Naive thymus-derived CD8-positive, alpha-beta T cell (primary cell): ENCODE results near the gene ARID1B. TPM values are rescaled to one million over a fixed set of nuclear protein-coding genes. Genes with fewer than 3 reads are reported as not detected.

Source experiments
- ATAC-seq, 2 donors: fragments of 150-1000 bp; cut with Tn5 transposase in 1 of 2; sonication (Bioruptor Pico), chemical (Tn5 transposase) in 1 of 2; 1 replicate in 1 of 2; 2 replicates in 1 of 2; pipeline ENCODE4 v1.10.0; 2021; ENCODE audit warnings: mild to moderate bottlenecking in 2 of 2, moderate library complexity in 2 of 2
- POLR2A ChIA-PET: fragments of 350-600 bp; sonication (Branson Sonifier 250); formaldehyde crosslinking; loops from one replicate; lab custom pipeline; 2021; ENCODE audit warnings: antibody characterized with exemption; lab: Charles Lee
- DNase-seq, 10 donors: peaks; one replicate each; pipeline versions ENCODE4 v3.0.0 to v3.0.0-alpha.2; 2020 to 2022
- H3K27ac Mint-ChIP-seq, 10 donors: one replicate each; pipeline ENCODE4 v1.8.0; 2020 to 2022; ENCODE audit warnings: mild to moderate bottlenecking in 10 of 10, mixed read lengths in 10 of 10, moderate library complexity in 4 of 10, inconsistent platforms in 1 of 10
- H3K27me3 Mint-ChIP-seq, 5 donors: one replicate each; pipeline ENCODE4 v1.8.0; 2021 to 2022; ENCODE audit warnings: mixed read lengths in 5 of 5
- H3K36me3 Mint-ChIP-seq, 3 donors: one replicate each; pipeline ENCODE4 v1.8.0; 2020 to 2022; ENCODE audit warnings: mixed read lengths in 3 of 3, mild to moderate bottlenecking in 2 of 3, inconsistent platforms in 1 of 3
- H3K4me1 Mint-ChIP-seq, 4 donors: one replicate each; pipeline ENCODE4 v1.8.0; 2021 to 2022; ENCODE audit warnings: mixed read lengths in 4 of 4
- H3K4me3 Mint-ChIP-seq, 10 donors: one replicate each; pipeline ENCODE4 v1.8.0; 2020 to 2022; ENCODE audit warnings: mild to moderate bottlenecking in 10 of 10, mixed read lengths in 10 of 10, moderate library complexity in 6 of 10, inconsistent platforms in 1 of 10
- H3K9me3 Mint-ChIP-seq, 9 donors: one replicate each; pipeline ENCODE4 v1.8.0; 2020 to 2022; ENCODE audit warnings: mixed read lengths in 9 of 9, mild to moderate bottlenecking in 3 of 9, inconsistent platforms in 1 of 9, moderate library complexity in 1 of 9
- polyA plus RNA-seq, 3 donors: library from polyadenylated mRNA; unstranded; fragments of 300-500 nt; fragmentation: Illumina TruSeq; gene quantifications; one replicate each; pipeline ENCODE4 v1.2.3, GENCODE V29; 2021
- total RNA-seq, 8 experiments: library from RNA in 2 of 8; stranded (reverse) in 2 of 8; gene quantifications; one replicate each; pipeline ENCODE4 v1.2.3 and lab custom pipeline; 2021 to 2026

Gene ARID1B
- total and polyA plus RNA-seq, 5 experiments from 2014 or later, result 9.0 to 122 (median 18.6) TPM

- no peak for ATAC-seq
- POLR2A ChIA-PET, result no interaction called here
- Mint-ChIP-seq H3K36me3 (peaks cover 5 to 41% (median 14%) of the 10 kb centered on the region in 3 donors), H3K27ac (peak overlapping the region in 1 of 10 donors; percentile 24), H3K4me1 (peaks cover 0 to 10% (median 4%) of the 10 kb centered on the region in 4 donors), H3K9me3 (no peaks in the 10 kb centered on the region), H3K27me3 (no peaks in the 10 kb centered on the region), H3K4me3 (no peak overlapping the region)
- no peak for DNase-seq
Measured at GRCh38 chr6:157163434-157164159, 386.4 kb downstream of the ARID1B start.

- no peak for ATAC-seq
- H3K36me3 Mint-ChIP-seq, result peaks cover 5 to 52% (median 19%) of the 10 kb centered on the region in 3 donors
- no peaks in the 10 kb centered on the region for H3K27me3 Mint-ChIP-seq
- H3K27ac Mint-ChIP-seq, result peak overlapping the region in 1 of 10 donors; percentile 67
- H3K4me3 Mint-ChIP-seq, result no peak overlapping the region
- DNase-seq, result no peak
- no peaks in the 10 kb centered on the region for H3K9me3 Mint-ChIP-seq
- H3K4me1 Mint-ChIP-seq, result peaks cover 0 to 10% (median 4%) of the 10 kb centered on the region in 4 donors
- POLR2A ChIA-PET, result no interaction called here
Measured at GRCh38 chr6:157164972-157165371, 387.8 kb downstream of the ARID1B start.

- H3K4me1 Mint-ChIP-seq, result peaks cover 0 to 9% (median 3%) of the 10 kb centered on the region in 4 donors
- no peak overlapping the region for H3K4me3 Mint-ChIP-seq
- ATAC-seq (no peak), DNase-seq (no peak)
- no peaks in the 10 kb centered on the region for H3K27me3 Mint-ChIP-seq
- peaks cover 0 to 51% (median 19%) of the 10 kb centered on the region in 3 donors for H3K36me3 Mint-ChIP-seq
- H3K27ac Mint-ChIP-seq, result peak overlapping the region in 1 of 10 donors; percentile 1
- POLR2A ChIA-PET, result no interaction called here
- H3K9me3 Mint-ChIP-seq, result no peaks in the 10 kb centered on the region
Measured at GRCh38 chr6:157166784-157167183, 389.6 kb downstream of the ARID1B start.

GRCh38 chr6:157167837-157168236 lies 390.7 kb downstream of the ARID1B start:
- H3K36me3 Mint-ChIP-seq, result peaks cover 0 to 57% (median 19%) of the 10 kb centered on the region in 3 donors
- H3K4me3 Mint-ChIP-seq, result no peak overlapping the region
- H3K9me3 Mint-ChIP-seq, result no peaks in the 10 kb centered on the region
- no peaks in the 10 kb centered on the region for H3K27me3 Mint-ChIP-seq
- no peak for DNase-seq
- peak overlapping the region in 1 of 10 donors; percentile 63 for H3K27ac Mint-ChIP-seq
- POLR2A ChIA-PET, result no interaction called here
- H3K4me1 Mint-ChIP-seq, result peaks cover 3 to 6% (median 5%) of the 10 kb centered on the region in 4 donors
- ATAC-seq, result no peak

GRCh38 chr6:157168471-157168870 lies 391.3 kb downstream of the ARID1B start:
- Mint-ChIP-seq H3K4me3 (no peak overlapping the region), H3K27ac (no peak overlapping the region), H3K4me1 (peaks cover 3 to 6% (median 6%) of the 10 kb centered on the region in 4 donors), H3K36me3 (peaks cover 0 to 58% (median 19%) of the 10 kb centered on the region in 3 donors), H3K9me3 (no peaks in the 10 kb centered on the region), H3K27me3 (no peaks in the 10 kb centered on the region)
- ATAC-seq, result no peak
- POLR2A ChIA-PET, result no interaction called here
- DNase-seq, result no peak

GRCh38 chr6:157169226-157169625 lies 392.0 kb downstream of the ARID1B start:
- no peak for DNase-seq
- Mint-ChIP-seq H3K27me3 (no peaks in the 10 kb centered on the region), H3K4me3 (no peak overlapping the region), H3K9me3 (no peaks in the 10 kb centered on the region), H3K4me1 (peaks cover 2 to 6% (median 6%) of the 10 kb centered on the region in 4 donors), H3K36me3 (peaks cover 0 to 61% (median 24%) of the 10 kb centered on the region in 3 donors), H3K27ac (no peak overlapping the region)
- ATAC-seq, result no peak
- POLR2A ChIA-PET, result no interaction called here

- POLR2A ChIA-PET, result no interaction called here
- no peak overlapping the region for H3K4me3 Mint-ChIP-seq
Measured at GRCh38 chr6:157169656-157170055, 392.5 kb downstream of the ARID1B start.

GRCh38 chr6:157170535-157170934 lies 393.4 kb downstream of the ARID1B start:
- POLR2A ChIA-PET, result no interaction called here
- no peaks in the 10 kb centered on the region for H3K9me3 Mint-ChIP-seq
- H3K4me1 Mint-ChIP-seq, result peaks cover 2 to 6% (median 6%) of the 10 kb centered on the region in 4 donors
- no peak for DNase-seq
- H3K36me3 Mint-ChIP-seq, result peaks cover 0 to 67% (median 25%) of the 10 kb centered on the region in 3 donors
- H3K27ac Mint-ChIP-seq, result no peak overlapping the region
- no peak for ATAC-seq
- no peaks in the 10 kb centered on the region for H3K27me3 Mint-ChIP-seq
- H3K4me3 Mint-ChIP-seq, result no peak overlapping the region

More at GRCh38 chr6:157169656-157170055, 392.5 kb downstream of the ARID1B start:
- Mint-ChIP-seq H3K9me3 (no peaks in the 10 kb centered on the region), H3K36me3 (peaks cover 0 to 64% (median 25%) of the 10 kb centered on the region in 3 donors), H3K4me1 (peaks cover 2 to 6% (median 6%) of the 10 kb centered on the region in 4 donors), H3K27ac (peak overlapping the region in 1 of 10 donors; percentile 43), H3K27me3 (no peaks in the 10 kb centered on the region)
- ATAC-seq (no peak), DNase-seq (no peak)

GRCh38 chr6:157171801-157172200 lies 394.6 kb downstream of the ARID1B start:
- Mint-ChIP-seq H3K9me3 (no peaks in the 10 kb centered on the region), H3K4me1 (peaks cover 2 to 6% (median 6%) of the 10 kb centered on the region in 4 donors), H3K27me3 (no peaks in the 10 kb centered on the region), H3K27ac (no peak overlapping the region), H3K4me3 (no peak overlapping the region), H3K36me3 (peaks cover 0 to 62% (median 21%) of the 10 kb centered on the region in 3 donors)
- no peak for DNase-seq
- no peak for ATAC-seq
- POLR2A ChIA-PET, result no interaction called here

- POLR2A ChIA-PET, result interaction anchor here (0.6 kb wide), 1 partner anchor 408 kb away, joined by 5 read pairs; no protein-coding TSS in a partner anchor
- Mint-ChIP-seq H3K4me1 (peaks cover 2 to 6% (median 6%) of the 10 kb centered on the region in 4 donors), H3K27me3 (no peaks in the 10 kb centered on the region), H3K27ac (no peak overlapping the region), H3K4me3 (no peak overlapping the region), H3K36me3 (peaks cover 0 to 61% (median 18%) of the 10 kb centered on the region in 3 donors), H3K9me3 (no peaks in the 10 kb centered on the region)
- ATAC-seq (no peak), DNase-seq (no peak)
Measured at GRCh38 chr6:157172231-157172701, 395.1 kb downstream of the ARID1B start.

GRCh38 chr6:157172830-157173536 lies 395.8 kb downstream of the ARID1B start:
- POLR2A ChIA-PET, result interaction anchor here (0.6 kb wide), 1 partner anchor 408 kb away, joined by 5 read pairs; no protein-coding TSS in a partner anchor
- DNase-seq, result no peak
- no peaks in the 10 kb centered on the region for H3K27me3 Mint-ChIP-seq
- H3K4me1 Mint-ChIP-seq, result peaks cover 2 to 6% (median 6%) of the 10 kb centered on the region in 4 donors
- peaks cover 0 to 54% (median 14%) of the 10 kb centered on the region in 3 donors for H3K36me3 Mint-ChIP-seq
- no peak overlapping the region for H3K4me3 Mint-ChIP-seq
- no peaks in the 10 kb centered on the region for H3K9me3 Mint-ChIP-seq
- peak overlapping the region in 3 of 10 donors; percentile 43 to 55 (median 48) for H3K27ac Mint-ChIP-seq
- ATAC-seq, result no peak

- Mint-ChIP-seq H3K27ac (peak overlapping the region in 2 of 10 donors; percentile 1 to 15), H3K9me3 (no peaks in the 10 kb centered on the region), H3K4me1 (peaks cover 2 to 6% (median 4%) of the 10 kb centered on the region in 4 donors), H3K36me3 (peaks cover 0 to 46% (median 11%) of the 10 kb centered on the region in 3 donors), H3K4me3 (no peak overlapping the region), H3K27me3 (no peaks in the 10 kb centered on the region)
- DNase-seq, result no peak
- POLR2A ChIA-PET, result no interaction called here
- ATAC-seq, result no peak
Measured at GRCh38 chr6:157173776-157174175, 396.6 kb downstream of the ARID1B start.
